ENCODE results near the gene WDR7.

Gene WDR7

DNA sequence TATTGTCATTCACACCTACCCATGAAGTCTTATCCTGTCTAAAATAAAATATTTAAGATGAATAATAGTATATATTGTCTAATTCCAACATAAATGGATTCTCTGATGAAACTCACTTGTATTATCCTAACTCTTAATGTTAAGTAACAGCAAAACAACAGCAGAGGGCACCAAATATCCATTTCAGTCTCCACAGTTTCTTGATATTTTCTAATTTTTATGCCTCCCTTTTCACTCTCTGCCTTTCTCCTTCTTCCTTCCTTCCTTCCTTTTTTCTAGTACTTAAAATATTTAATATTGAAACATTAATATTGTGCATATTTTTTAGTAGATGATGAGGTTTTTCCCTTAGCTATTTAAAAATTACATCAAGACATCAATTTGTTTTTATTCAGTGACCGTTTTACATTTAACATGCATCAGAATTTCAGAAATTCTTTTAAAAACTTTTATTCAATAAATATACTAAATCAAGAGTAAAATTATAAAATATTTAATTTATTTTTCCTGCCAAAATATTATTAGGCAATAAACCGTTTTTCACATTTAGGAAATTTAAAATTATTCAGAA is 97.6 kb downstream of the WDR7 start:
- TF ChIP-seq, protein P1, sequence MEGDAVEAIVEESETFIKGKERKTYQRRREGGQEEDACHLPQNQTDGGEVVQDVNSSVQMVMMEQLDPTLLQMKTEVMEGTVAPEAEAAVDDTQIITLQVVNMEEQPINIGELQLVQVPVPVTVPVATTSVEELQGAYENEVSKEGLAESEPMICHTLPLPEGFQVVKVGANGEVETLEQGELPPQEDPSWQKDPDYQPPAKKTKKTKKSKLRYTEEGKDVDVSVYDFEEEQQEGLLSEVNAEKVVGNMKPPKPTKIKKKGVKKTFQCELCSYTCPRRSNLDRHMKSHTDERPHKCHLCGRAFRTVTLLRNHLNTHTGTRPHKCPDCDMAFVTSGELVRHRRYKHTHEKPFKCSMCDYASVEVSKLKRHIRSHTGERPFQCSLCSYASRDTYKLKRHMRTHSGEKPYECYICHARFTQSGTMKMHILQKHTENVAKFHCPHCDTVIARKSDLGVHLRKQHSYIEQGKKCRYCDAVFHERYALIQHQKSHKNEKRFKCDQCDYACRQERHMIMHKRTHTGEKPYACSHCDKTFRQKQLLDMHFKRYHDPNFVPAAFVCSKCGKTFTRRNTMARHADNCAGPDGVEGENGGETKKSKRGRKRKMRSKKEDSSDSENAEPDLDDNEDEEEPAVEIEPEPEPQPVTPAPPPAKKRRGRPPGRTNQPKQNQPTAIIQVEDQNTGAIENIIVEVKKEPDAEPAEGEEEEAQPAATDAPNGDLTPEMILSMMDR (IDR thresholded peaks at IDR 0.05; ENCODE audit: low read depth, low read length): peak; percentile 18; the same call in 1 of the 2 replicates
- no peak overlapping the region for H3K4me3 ChIP-seq (ENCODE audit: low read depth, low read length)

DNA sequence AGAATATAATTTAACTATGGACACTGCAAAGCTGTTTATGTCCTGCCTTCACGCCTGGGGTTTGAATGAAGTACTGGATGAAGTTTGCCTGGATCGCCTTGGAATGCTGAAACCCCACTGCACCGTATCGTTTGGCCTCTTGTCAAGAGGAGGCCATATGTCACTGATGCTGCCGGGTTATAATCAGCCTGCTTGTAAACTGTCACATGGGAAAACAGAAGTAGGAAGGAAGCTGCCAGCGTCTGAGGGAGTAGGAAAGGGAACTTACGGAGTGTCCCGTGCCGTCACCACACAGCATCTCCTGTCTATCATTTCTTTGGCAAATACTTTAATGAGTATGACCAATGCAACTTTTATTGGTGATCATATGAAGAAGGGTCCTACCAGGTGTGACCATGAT is 105.8 kb downstream of the WDR7 start:
- H3K4me3 ChIP-seq (ENCODE audit: low read depth, low read length): no peak overlapping the region
- TF ChIP-seq, protein P1 (IDR thresholded peaks at IDR 0.05; ENCODE audit: low read depth, low read length): no peak

DNA sequence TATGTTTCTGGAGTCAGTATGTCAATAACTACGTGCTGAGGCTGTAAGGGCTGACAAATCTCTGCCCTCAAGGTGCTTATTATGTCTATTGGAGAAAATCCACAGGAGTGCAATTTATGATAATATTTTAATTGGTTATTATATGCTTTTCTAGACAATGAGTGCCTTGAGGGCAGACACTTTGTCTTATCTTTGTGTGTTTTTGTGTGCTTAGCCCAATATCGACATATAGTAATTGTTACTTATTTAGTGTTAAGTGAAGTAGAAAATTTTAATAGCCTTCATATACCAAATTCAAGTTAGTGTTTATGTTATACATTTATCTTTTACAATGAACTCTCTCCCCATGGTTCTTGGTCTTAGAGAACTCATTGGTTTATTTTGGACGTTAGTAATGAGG is 118.9 kb downstream of the WDR7 start:
- TF ChIP-seq, protein P1 (IDR thresholded peaks at IDR 0.05; ENCODE audit: low read depth, low read length): no peak

DNA sequence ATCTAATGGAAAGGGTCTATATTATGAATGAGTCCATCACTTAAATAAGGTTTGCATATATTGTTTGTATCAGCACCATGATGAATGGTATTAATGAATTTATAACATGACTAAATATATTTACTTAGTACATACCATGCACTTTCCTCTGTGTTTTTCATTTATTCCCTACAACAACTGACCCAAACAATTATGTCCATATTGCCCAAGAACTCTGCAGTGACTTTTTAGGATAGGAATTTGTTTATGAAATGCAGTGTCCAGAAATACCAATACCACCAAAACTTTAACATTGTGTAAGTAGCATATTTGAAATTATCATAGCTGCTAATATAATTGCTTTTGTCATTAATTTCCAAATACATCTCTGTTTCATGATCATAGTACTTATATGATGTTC is 119.7 kb downstream of the WDR7 start:
- TF ChIP-seq, protein P1 (IDR thresholded peaks at IDR 0.05; ENCODE audit: low read depth, low read length): no peak

More for the DNA sequence above, 118.9 kb downstream of the WDR7 start:
- no peak overlapping the region for H3K4me3 ChIP-seq (ENCODE audit: low read depth, low read length)

DNA sequence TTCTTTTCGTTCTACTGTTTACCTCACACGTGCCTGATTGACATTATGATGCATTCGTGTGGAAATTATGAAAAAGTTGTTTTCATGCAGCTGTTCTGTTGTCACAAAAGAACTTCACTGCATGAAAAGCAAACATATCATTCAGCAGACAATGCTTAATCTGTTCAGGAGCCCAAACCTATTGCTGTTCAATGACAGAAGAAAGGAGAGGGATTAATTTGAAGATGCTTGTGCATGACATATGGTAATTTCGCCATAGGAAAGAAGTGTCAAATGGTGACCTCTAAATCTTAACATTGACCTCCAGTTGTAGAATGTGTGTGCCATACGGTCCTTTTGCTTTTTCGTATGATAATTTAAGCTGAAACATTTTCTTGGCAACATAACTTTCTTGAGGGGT is 124.5 kb downstream of the WDR7 start:
- no peak overlapping the region for H3K4me3 ChIP-seq (ENCODE audit: low read depth, low read length)
- TF ChIP-seq, protein P1 (IDR thresholded peaks at IDR 0.05; ENCODE audit: low read depth, low read length): no peak

More for the DNA sequence above, 119.7 kb downstream of the WDR7 start:
- H3K4me3 ChIP-seq (ENCODE audit: low read depth, low read length): no peak overlapping the region

DNA sequence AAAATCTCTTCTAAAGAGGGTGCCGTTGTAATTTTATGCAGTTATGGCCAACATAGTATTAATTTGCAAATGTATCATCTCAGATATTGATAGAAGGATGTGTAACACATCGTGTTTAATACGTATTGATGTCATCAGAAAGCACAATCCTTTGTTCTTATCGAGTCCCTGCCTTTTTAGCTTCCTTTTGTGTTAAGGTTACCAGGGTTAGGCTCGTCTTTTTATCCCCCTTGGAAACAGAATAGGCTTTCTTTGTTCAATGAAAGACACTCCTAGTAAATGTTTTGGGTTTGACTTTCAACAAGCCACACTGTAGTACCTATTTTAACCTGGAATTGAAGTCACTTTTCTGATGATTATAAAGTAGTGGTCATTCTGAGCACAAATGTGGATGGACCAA is 136.2 kb downstream of the WDR7 start:
- TF ChIP-seq, protein P1 (IDR thresholded peaks at IDR 0.05; ENCODE audit: low read depth, low read length): no peak
- no peak overlapping the region for H3K4me3 ChIP-seq (ENCODE audit: low read depth, low read length)

DNA sequence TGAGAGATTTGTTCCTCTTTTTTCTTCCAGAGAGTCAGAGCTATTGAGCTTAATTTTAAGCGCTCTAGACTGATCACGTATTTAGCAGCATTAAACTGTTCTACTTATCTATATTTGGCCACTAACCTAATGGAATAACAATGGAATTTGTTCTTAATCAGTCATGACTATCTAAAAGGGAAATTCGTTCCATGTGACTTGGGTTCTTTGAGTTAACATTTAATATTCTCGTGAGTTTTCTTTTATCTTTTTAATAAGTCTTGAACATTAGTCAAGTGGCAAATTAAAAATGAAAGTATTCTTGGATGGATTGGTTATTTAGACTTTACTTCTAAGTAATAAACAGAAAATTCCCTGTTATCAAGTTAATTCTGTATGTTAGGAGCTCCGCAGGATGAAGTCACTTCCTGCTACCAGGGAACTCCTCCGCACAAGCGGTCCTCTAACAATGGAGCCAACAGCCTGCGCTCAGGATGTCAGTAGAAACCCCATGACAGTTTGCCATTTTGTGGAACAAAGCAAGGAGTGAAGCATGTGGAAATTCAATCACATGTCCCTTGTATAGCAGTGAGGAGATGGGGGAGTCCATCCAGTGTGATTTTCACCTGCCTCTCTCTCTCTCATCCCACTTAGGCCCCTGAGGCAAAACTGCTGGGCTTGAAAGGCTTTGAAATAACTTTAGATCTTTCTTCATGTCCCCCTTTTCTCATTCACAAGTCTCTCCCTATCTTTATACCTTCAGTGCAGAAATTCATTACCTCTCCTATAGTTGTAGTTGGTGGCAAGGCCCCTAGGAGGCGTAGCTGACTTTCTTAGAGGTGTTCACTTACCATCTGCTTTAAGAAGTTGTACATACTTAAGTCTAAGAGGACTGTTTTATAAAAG is 138.1 kb downstream of the WDR7 start:
- H3K4me3 ChIP-seq (ENCODE audit: low read depth, low read length): no peak overlapping the region
- TF ChIP-seq, protein P1 (IDR thresholded peaks at IDR 0.05; ENCODE audit: low read depth, low read length): peak; percentile 54
